Measurements from ENCODE around the gene GOLGA6C. TPM values are rescaled to one million over a fixed set of nuclear protein-coding genes. Genes with fewer than 3 reads are reported as not detected.
"Not testable (repeated sequence)": the region's sequence is repeated elsewhere in the genome, so short reads cannot be mapped to it uniquely, and the experiment has no call there.

The GOLGA6C gene
- total and polyA plus RNA-seq, 8 donors, result not detected

GRCh38 chr15:75307778-75308390 lies 49.8 kb downstream of the GOLGA6C start:
- TF ChIP-seq POLR2A (IDR thresholded peaks at IDR 0.05), result no peak
- peak in 5 of 7 experiments; percentile 19 to 53 (median 30) for TF ChIP-seq CTCF (IDR thresholded peaks at IDR 0.05)
- Histone ChIP-seq H3K27ac (no peak overlapping the region), H3K9me3 (no peaks in the 10 kb centered on the region), H3K4me1 (peaks cover 0 to 5% (median 2%) of the 10 kb centered on the region in 4 donors), H3K36me3 (no peaks in the 10 kb centered on the region), H3K4me3 (no peak overlapping the region), H3K27me3 (peaks cover 0 to 44% (median 4%) of the 10 kb centered on the region in 3 donors)
- WGBS, 5 donors, result 23 to 33% (median 27%) methylated on average over 15 of the region's 15 CpGs
- peak; percentile 69 to 82 for DNase-seq
- intact Hi-C loops (cut with DNase I; ENCODE audit: low total_unique reads), result loop anchor here (10.0 kb wide), 2 partner anchors 63 to 273 kb away; no protein-coding TSS in a partner anchor

GRCh38 chr15:75309711-75310110 lies 51.6 kb downstream of the GOLGA6C start:
- H3K36me3 ChIP-seq, result no peaks in the 10 kb centered on the region
- H3K9me3 ChIP-seq, result no peaks in the 10 kb centered on the region
- H3K27me3 ChIP-seq, result peaks cover 0 to 40% (median 0%) of the 10 kb centered on the region in 3 donors
- peaks cover 0 to 5% (median 2%) of the 10 kb centered on the region in 4 donors for H3K4me1 ChIP-seq
- no peak overlapping the region for H3K4me3 ChIP-seq
- TF ChIP-seq CTCF (IDR thresholded peaks at IDR 0.05) (no peak), EP300 (IDR thresholded peaks at IDR 0.05) (no peak), POLR2AphosphoS5 (IDR thresholded peaks at IDR 0.05) (no peak), POLR2A (IDR thresholded peaks at IDR 0.05) (no peak)
- H3K27ac ChIP-seq, result no peak overlapping the region
- intact Hi-C loops (cut with DNase I; ENCODE audit: low total_unique reads), result loop anchor here (10.0 kb wide), 2 partner anchors 65 to 275 kb away; no protein-coding TSS in a partner anchor
- DNase-seq, result no peak

GRCh38 chr15:75312548-75312947 lies 54.4 kb downstream of the GOLGA6C start:
- H3K27ac ChIP-seq; intact Hi-C loops (cut with DNase I; ENCODE audit: low total_unique reads); DNase-seq; H3K4me3 ChIP-seq; H3K36me3 ChIP-seq; H3K9me3 ChIP-seq; H3K4me1 ChIP-seq: not testable (repeated sequence)
- WGBS, 5 donors, result 86 to 100% (median 98%) methylated on average over 1 of the region's 1 CpG
- peaks cover 0 to 16% (median 0%) of the 10 kb centered on the region in 3 donors for H3K27me3 ChIP-seq

- no peak overlapping the region for H3K4me3 ChIP-seq
- no peak for TF ChIP-seq CTCF (IDR thresholded peaks at IDR 0.05)
- TF ChIP-seq POLR2A (IDR thresholded peaks at IDR 0.05), result no peak
- no peak for TF ChIP-seq POLR2AphosphoS5 (IDR thresholded peaks at IDR 0.05)
- TF ChIP-seq EP300 (IDR thresholded peaks at IDR 0.05), result no peak
- 86 to 88% (median 87%) methylated on average over 9 to 13 of the region's 13 CpGs for WGBS, 5 donors
- no peak for DNase-seq
- no peak overlapping the region for H3K27ac ChIP-seq
- H3K27me3 ChIP-seq, result peaks cover 0 to 9% (median 0%) of the 10 kb centered on the region in 3 donors
- no peaks in the 10 kb centered on the region for H3K9me3 ChIP-seq
- intact Hi-C loops (cut with DNase I; ENCODE audit: low total_unique reads), result no loop called here
- H3K36me3 ChIP-seq, result no peaks in the 10 kb centered on the region
- no peaks in the 10 kb centered on the region for H3K4me1 ChIP-seq
Observed at GRCh38 chr15:75313116-75313845, 55.1 kb downstream of the GOLGA6C start.
